K562 (cell line): ENCODE data around the gene LINGO4. TPM values are rescaled to one million over a fixed set of nuclear protein-coding genes. Genes with fewer than 3 reads are reported as not detected.

Experiments
- ARID2 ChIP-seq: fragments of 450-650 bp; IDR thresholded peaks from 2 replicates; pipeline ENCODE4 v1.6.1; 2017; ENCODE audit warnings: antibody characterized with exemption, mild to moderate bottlenecking
- CREM ChIP-seq: IDR thresholded peaks from 2 replicates; pipeline ENCODE4 v1.6.1; 2014; ENCODE audit warnings: antibody characterized with exemption, low read depth
- GABPA ChIP-seq: fragments of 200-800 bp; sonication (Bioruptor generic); conservative IDR thresholded peaks from 2 replicates; pipeline ENCODE4 v1.6.1; 2016; ENCODE audit warnings: low read depth, missing genetic modification characterization, missing compliant biosample characterization
- ILF3 ChIP-seq: fragments of 450-650 bp; IDR thresholded peaks from 2 replicates; pipeline ENCODE4 v1.6.1; 2018; ENCODE audit warnings: antibody characterized with exemption, mild to moderate bottlenecking, moderate library complexity, borderline replicate concordance
- IRF1 ChIP-seq: sonication (generic); formaldehyde crosslinking; IDR thresholded peaks from 2 replicates; pipeline ENCODE4 v1.8.0; 2022; ENCODE audit warnings: missing genetic modification reagents, mild to moderate bottlenecking, borderline replicate concordance
- NFE2L1 ChIP-seq: fragments of 450-650 bp; IDR thresholded peaks from 2 replicates; pipeline ENCODE4 v1.6.1; 2016; ENCODE audit warnings: missing genetic modification characterization, low read depth, mild to moderate bottlenecking, missing compliant biosample characterization, moderate library complexity, borderline replicate concordance
- PBX2 ChIP-seq, 2 experiments: IDR thresholded peaks in 1 of 2; conservative IDR thresholded peaks in 1 of 2; 2 replicates each; pipeline ENCODE4 v1.6.1; 2016; ENCODE audit warnings: low read depth in 2 of 2, mild to moderate bottlenecking in 1 of 2, missing compliant biosample characterization in 1 of 2, missing genetic modification characterization in 1 of 2, moderate library complexity in 1 of 2
- PCBP2 ChIP-seq: fragments of 200-400 bp; formaldehyde crosslinking; IDR thresholded peaks from 2 replicates; pipeline ENCODE4 v1.6.1; 2018; ENCODE audit warnings: low read length, low read depth, mild to moderate bottlenecking, moderate library complexity; ENCODE audit not compliant: poor library complexity, severe bottlenecking
- PKNOX1 ChIP-seq: fragments of 450-650 bp; IDR thresholded peaks from 2 replicates; pipeline ENCODE4 v1.6.1; 2016
- PRDM10 ChIP-seq: fragments of 450-650 bp; IDR thresholded peaks from 2 replicates; pipeline ENCODE4 v1.6.1; 2018; ENCODE audit not compliant: partially characterized antibody
- RBFOX2 ChIP-seq: fragments of 200-400 bp; formaldehyde crosslinking; IDR thresholded peaks from 2 replicates; pipeline ENCODE4 v1.6.1; 2017; ENCODE audit warnings: low read depth, mild to moderate bottlenecking, low read length, moderate library complexity
- ZBTB12 ChIP-seq: fragments of 250-450 bp; sonication (Bioruptor Pico); IDR thresholded peaks from 2 replicates; pipeline ENCODE4 v1.4.0; 2020
- ZFP1 ChIP-seq: fragments of 450-650 bp; formaldehyde crosslinking; IDR thresholded peaks from 2 replicates; pipeline ENCODE4 v1.4.0; 2020; ENCODE audit warnings: mild to moderate bottlenecking, mixed read lengths
- ZKSCAN8 ChIP-seq: fragments of 200-800 bp; sonication (Bioruptor generic); IDR thresholded peaks from 2 replicates; pipeline ENCODE4 v1.6.1; 2016; ENCODE audit warnings: missing genetic modification characterization, missing compliant biosample characterization
- ZNF133 ChIP-seq: fragments of 250-450 bp; sonication (Bioruptor Pico); IDR thresholded peaks from 2 replicates; pipeline ENCODE4 v1.4.0; 2020; ENCODE audit warnings: mild to moderate bottlenecking
- ZNF146 ChIP-seq: IDR thresholded peaks from one replicate; pipeline ENCODE4 v1.6.1; 2018; ENCODE audit warnings: missing compliant biosample characterization; ENCODE audit not compliant: unreplicated experiment
- ZNF77 ChIP-seq: fragments of 250-450 bp; sonication (Bioruptor Pico); IDR thresholded peaks from 2 replicates; pipeline ENCODE4 v1.5.0; 2020
- polyA plus RNA-seq, 8 experiments: library from polyadenylated mRNA; depleted of rRNA in 4 of 8; stranded (reverse) in 5 of 8; unstranded in 3 of 8; fragments of >200 nt; fragmentation: Nextera tagmentation in 2 of 8; fragmentation: Illumina TruSeq in 1 of 8; extraction: Ambion mirVana in 2 of 8; extraction: Trizol in 1 of 8; gene quantifications; 2 replicates each; pipeline versions ENCODE4 v1.2.1 to v1.2.3, GENCODE V29; 2011 to 2014; ENCODE audit warnings: inconsistent platforms in 1 of 8, missing spikeins in 1 of 8
- total RNA-seq, 7 experiments: library from RNA; depleted of rRNA in 6 of 7; stranded (reverse); fragments of >200 nt in 6 of 7; fragmentation: Illumina TruSeq in 2 of 7; extraction: Trizol in 2 of 7; gene quantifications; 2 replicates each; pipeline versions ENCODE4 v1.2.1 to v1.2.3, GENCODE V29; 2011 to 2021; ENCODE audit warnings: low replicate concordance in 1 of 7

Gene LINGO4
- total and polyA plus RNA-seq, 9 of the 15 experiments (the other 6 are each of a cell fraction or from before 2014, with no cell fraction given) = not detected

GRCh38 chr1:151790071-151790939 is 14.9 kb downstream of the LINGO4 start, which contains the start of gene TDRKH (continued):
- peak; percentile 95 for TF ChIP-seq PBX2 (CRISPR knock-in tag; IDR thresholded peaks at IDR 0.05; ENCODE audit: low read depth)
- TF ChIP-seq PBX2 (tag; conservative IDR thresholded peaks at IDR 0.05; ENCODE audit: low read depth) = peak; percentile 99
- peak; percentile 87 for TF ChIP-seq RBFOX2
- TF ChIP-seq ZNF133 (CRISPR knock-in tag) = no peak
- TF ChIP-seq ZKSCAN8 = no peak
- no peak for TF ChIP-seq ZNF77 (CRISPR knock-in tag)
- peak; percentile 29; the same call in 1 of the 2 replicates for TF ChIP-seq CREM
- TF ChIP-seq PKNOX1 = peak; percentile 100
- no peak for TF ChIP-seq IRF1 (CRISPR knock-in tag)
- TF ChIP-seq ZFP1 (CRISPR knock-in tag) = no peak
- TF ChIP-seq ARID2 = no peak
- peak; percentile 35 for TF ChIP-seq ZNF146 (CRISPR knock-in tag)
- peak; percentile 32; the same call in 1 of the 2 replicates for TF ChIP-seq ZBTB12 (CRISPR knock-in tag)
- no peak for TF ChIP-seq NFE2L1
- TF ChIP-seq ILF3 = no peak
- no peak for TF ChIP-seq PCBP2
- no peak for TF ChIP-seq GABPA (tag)
- TF ChIP-seq PRDM10 = peak; percentile 53
